Colon (tissue), 2 donors: Measurements from ENCODE around the gene SCMH1.
"Not testable (repeated sequence)": the region's sequence is repeated elsewhere in the genome, so short reads cannot be mapped to it uniquely, and the experiment has no call there.

Experiments
- FAIRE-seq: peaks from 2 replicates; lab custom pipeline; 2012; peaks lifted over from hg19 to GRCh38; lab: Jason Lieb, UNC
- donor health status: control.
- donor health status: control.

SCMH1 gene

DNA sequence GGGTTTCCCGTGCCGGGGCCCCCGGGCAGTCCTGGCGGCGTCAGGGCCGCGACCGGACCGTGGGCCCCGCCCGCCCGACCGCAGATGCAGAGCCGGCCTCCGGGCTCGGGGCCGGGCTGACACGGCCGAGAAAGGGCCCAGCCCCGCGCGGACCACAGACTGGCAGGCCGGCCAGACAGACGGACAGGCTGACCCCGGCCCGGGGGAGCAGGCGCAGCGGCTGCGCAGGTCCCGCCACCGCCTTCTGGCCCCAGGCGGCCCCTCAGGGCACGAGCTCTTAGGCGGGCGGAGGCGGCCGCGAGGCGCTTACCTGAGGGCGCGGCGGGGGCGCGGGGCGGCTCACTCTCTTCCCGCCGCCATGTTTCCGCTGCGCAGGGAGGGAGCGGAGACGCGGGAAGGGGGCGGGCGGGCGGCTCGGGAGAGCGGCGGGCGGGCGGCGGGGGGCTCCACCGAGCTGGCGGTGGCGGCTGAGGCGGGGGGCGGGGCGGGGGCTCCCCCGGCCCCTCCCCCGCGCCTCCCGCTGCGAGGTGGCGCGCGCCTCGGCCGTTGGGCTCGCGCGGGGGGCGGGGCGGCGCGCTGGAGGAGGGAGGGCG lies at the start of gene SCMH1:
Gene SCMH1 (minus strand): TSS at position 558 of the 593 bp plus-strand sequence. CDS start 56,173 bp downstream, outside the sequence.
- FAIRE-seq = no peak

DNA sequence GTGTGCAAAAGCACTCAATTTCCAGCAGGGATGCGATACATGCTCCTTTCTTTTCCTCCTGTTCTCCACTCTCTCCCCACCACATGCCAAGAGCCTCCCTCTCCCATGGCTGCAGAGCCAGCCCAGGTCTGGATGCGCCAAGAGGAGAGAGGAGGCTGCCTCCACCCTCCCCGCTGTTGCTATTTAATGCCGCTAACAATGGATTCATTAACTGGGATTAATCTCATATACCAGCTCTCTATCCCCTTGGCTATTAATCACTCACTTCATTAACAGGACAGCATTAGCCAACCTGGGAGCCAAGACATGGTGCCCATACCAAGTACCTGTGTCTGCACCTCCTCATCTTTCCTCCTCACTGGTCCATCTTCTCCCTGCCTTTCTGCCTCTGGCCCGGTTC lies 49.1 kb upstream of the SCMH1 start:
- FAIRE-seq = no peak

DNA sequence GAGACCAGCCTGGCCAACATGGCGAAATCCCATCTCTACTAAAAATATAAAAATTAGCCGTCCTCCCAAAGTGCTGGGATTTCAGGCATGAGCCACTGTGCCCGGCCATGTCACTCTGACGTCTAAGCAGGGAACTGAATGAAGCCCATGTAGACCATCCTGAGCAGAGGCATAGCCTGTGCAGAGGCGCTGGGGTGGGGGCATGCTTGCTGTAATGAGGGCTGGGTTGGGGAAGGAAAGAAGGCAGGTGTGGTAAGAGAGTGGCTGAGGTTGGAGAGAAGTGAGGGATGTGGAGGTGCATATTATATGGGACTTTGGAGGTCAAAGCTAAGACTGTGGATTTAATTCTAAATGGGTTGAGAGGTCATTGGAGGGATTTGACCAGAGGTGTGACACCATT lies 47.1 kb upstream of the SCMH1 start:
- FAIRE-seq = no peak

DNA sequence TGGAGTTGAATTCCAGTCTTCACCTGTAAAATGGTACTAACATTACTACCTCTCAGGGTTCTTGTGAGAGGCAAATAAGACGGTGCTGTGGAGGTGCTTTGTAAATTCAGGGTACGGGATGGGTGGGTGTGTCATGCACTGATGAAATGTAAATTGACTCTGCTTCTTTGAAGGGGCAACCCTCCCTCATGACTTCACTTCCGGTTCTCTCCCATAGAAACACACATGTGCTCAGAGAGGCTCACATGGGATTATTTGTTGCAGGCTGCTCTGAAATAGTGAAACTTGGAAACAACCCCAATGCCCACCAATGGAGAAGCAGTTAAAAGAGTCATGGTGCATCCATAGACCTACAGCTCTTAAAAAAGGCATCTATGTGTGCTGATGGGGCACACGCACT lies 44.9 kb upstream of the SCMH1 start:
- no peak for FAIRE-seq

DNA sequence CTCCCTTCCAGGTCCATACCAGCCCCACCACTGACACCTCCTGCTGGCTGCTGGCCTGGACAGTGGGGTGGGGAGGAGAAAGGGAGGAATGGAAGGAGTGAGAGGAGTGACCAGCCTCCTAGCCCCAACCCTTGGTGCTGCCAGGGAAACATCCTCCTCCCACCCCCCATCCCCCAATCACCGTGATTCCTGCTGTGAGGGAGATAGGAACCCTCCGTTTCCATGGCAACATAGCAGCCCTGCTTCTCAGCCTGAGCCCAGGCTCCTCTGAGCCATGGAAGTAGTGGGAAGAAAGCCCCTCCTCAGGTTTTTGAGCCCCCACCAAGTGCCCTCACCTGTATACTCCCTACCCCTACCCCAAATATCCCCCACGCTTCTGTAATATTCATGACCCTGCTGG lies 44.4 kb upstream of the SCMH1 start:
- no peak for FAIRE-seq

DNA sequence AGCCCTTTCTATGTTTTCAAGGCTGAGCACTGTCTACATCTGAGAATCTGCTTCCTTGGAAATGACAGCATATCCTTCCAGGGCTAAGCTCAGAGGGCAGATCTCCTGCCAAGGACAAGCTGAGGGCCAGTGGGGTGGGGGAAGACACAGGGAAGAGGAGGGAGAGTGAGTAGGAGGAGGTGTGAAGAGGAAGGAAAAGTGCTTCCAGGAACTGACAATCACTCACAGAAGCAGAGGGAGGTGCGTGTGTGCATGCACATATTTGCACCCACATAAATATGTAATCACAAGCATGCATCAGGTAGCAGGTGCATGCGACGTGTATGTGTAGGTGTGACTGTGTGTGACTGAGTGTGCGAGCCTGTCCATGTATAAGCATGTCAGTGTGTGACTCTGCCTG lies 43.7 kb upstream of the SCMH1 start:
- no peak for FAIRE-seq

DNA sequence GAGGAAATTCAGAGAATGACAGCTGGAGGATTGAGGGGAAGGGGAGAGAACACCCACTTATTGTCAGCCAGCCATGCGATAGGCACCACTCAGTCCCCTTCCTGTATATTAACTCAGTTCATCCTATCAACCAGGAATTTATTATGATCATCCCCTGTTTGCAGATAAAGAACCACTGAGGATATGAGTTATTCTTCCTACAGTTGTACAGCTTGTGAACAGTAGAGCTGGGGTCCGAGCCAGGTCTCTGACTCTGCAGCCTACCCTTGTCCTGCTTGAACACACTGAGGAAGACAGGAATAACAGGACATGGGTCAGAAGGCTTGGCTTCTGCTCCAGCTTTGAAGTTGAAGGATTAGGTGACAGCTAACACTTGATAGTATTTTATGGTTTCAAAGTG lies 42.0 kb upstream of the SCMH1 start:
- FAIRE-seq = no peak

DNA sequence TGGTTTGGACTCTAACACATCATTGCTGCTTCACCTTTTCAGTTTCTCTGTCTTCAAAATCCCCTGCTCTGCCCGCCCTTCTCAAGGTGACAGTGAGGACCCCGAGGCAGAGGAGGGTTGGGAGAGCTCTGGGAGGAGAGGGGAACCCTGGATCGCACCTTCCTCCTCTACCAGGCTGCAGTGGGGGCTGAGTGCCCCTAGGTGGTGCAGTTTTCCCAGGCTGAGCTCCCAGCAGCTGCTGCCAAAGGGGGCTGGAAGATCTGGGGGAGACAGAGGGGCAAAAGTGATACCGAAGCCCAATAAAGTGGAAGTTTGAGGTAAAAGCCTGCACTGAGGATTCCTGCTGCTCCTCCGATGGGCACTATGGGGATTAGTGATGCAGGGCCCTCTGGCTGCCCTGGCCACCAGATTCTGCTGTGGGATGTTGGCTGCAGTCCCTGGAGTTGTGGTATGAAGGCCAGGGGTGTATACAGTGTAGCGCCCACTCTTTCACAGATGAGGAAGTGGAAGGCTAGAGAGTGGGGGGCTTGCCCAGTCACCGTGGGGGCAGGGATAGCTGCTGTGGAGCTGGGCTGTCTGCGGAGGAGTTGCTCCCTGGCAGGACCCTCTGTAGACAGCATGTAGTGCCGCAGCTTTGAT lies 40.7 kb upstream of the SCMH1 start:
- no peak for FAIRE-seq

DNA sequence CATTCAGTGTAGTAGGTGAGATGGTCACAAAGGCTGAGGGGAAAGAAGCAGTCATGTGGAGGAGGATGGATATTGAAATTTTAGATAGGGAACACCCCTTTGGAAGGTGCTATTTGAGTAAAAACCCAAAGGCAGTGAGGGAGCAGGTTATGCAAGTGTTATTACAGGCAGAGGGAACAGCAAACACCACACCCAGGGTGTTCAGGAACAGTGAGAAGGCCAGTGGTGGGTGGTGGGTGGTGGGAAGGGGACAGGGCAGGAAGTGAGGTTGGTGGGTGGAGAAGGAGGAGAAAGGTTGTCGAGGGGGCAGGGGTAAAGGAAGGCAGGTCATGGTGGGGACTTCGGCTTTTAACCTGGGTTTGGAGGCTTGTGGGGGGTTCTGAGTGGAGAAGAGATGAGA lies 39.2 kb upstream of the SCMH1 start:
- FAIRE-seq = no peak

DNA sequence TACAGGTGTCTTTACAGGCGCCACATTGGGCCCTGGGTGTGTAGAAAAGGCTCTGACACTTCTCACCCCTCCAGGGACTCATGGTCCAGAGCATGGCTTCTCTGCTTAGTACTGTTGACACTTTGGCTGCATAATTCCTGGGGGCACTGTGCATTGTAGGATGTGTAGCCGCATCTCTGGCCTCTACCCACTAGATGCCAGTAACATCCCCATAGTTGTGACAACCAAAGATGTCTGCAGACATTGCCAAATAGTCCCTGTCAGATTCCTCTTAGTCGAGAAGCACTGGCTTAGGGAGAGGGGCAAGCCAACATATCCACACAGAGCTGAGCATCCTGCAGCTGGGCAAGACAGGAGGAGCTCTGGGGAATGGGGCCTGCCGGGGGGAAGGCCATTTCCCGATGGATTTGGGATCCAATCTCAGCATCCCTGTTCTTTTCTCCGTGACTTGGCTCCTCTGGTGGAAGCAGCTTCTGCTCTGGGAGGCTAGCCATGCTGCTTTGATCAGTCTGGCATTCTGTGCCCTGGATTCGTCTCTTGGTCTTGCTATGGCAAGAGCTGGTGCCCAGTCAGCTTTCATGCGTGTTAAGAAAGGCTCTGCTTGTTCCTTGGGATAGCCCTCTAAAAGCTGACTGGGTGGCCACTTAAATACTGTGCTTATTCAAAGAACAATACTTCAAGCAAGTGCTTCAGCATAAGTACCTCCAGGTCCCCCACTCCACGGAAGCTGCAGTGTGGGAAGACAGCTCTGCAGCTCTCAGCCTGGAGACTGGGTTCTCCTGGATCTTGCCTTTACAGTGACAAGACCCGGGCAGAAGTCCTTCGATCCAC lies 38.3 kb upstream of the SCMH1 start:
- FAIRE-seq = no peak

DNA sequence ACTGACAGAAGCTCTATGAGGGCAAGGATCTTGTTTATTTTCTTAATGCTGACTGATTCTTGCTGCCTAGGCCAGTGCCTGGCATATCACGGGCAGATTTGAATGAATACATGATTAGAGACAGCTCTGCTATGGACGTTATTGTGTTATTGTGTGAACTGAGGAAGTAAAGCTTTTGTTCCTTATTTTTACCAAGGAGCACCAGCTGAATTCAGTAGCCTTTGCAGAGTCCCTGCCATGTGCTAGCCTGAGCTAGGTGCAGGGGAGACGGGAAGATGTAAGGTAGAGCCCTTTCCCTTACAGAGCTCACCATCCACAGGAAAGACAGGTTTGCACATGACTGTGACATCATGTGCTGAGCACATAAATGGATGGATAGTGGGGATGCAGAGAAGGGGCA lies 36.0 kb upstream of the SCMH1 start:
- no peak for FAIRE-seq

DNA sequence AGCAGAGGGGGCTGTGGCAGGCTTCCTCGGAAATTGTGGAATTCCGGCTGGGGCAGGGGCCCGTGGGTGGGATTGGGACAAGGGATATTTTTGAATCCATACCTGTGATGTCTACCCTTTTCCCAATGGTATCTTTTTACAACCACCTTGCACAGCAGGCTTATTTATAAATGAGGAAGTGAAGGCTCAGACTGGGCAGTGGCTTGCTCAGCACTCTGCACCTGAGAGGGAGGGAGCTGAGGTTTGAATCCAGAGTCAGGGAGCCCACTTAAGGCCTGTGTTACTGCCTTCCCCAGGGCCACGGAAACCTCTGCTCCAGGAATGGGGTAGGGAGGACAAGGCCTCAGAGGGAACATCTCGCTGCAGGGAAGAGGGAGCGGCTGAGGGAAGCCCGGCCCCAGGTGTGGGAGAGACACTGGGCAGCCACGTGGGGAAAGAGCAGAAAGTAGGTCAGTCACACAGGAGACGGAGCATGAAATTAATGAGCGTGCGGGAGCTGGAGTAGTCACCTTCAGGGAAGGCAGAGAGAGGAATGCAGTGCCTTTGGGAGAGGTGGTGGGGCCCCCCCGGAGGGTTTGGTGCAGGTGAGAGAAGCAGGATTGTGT lies 35.4 kb upstream of the SCMH1 start:
- FAIRE-seq = no peak

DNA sequence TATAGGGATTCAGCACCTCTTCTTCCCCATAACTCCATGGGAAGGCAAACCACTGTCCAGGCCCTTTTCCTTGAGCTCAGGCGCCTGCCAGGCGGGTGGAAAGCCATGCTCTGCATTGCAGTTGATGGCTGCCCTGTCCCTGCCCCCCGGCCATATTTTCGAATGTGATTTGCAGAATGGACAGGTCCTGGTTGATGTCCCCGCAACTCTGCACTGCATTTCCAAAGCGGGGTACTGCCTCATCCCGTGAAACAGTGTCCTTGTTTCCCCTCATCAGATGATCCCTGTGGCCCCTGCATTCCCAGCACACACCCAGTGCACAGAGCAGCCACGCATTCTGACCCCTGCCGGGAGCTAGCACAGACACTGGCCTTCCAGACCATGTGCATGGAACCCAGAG lies 33.7 kb upstream of the SCMH1 start:
- no peak for FAIRE-seq

DNA sequence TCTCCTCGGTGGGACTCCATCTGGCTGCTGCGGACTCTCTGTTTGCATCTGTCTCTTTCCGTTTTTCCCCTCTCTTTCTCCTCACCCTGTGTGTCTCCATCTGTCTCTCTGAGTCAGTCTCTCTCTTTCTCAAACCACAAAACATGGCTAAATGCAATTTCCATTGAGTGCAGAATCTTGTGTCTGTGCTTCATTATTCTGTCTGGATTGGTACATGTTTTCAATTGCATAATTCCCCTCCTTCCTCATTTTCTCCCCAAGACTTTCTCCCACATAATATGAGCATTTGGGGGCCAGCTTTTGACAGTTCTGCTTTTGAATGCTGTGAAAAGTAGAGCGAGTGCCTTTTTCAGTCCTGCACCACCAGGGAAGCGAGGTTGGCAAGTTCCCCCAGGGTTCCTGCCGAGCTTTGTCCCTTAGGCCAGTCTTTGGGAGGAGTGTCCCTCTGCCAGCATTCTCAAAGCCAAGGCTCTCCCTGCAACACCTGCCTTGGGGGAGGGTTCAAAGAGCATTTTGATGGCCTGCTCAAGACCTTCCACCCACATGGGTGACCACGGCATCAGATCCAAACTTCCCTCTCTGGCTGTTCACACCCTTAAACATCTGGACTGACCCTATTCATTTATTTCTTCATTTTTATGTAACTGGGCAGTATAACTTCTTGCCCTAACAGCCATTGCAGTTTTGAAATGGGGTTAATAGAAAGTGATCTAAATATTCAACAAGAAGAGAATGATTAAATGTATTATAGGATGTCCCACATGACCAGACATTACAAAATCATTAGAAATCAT lies 32.8 kb upstream of the SCMH1 start:
- FAIRE-seq = no peak

DNA sequence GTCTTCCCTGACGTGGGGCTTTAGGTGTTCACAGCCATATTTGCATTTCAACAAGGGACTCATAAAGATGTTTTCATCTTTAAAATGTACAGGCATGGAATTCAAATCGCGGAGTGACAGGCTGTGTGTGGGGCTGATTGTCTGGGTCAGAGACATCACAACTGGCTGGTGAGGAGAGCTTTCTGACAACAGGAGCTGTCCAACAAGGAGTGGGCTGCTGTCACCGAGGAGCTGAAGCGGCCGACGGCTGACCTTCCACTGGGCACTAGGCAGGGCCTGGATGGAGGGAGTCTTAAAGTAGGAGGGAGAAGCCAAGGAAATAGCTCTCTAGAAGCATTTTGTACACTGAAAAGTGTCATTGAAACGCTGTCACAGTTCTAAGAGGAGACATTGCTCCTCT lies 30.5 kb upstream of the SCMH1 start:
- FAIRE-seq = no peak

DNA sequence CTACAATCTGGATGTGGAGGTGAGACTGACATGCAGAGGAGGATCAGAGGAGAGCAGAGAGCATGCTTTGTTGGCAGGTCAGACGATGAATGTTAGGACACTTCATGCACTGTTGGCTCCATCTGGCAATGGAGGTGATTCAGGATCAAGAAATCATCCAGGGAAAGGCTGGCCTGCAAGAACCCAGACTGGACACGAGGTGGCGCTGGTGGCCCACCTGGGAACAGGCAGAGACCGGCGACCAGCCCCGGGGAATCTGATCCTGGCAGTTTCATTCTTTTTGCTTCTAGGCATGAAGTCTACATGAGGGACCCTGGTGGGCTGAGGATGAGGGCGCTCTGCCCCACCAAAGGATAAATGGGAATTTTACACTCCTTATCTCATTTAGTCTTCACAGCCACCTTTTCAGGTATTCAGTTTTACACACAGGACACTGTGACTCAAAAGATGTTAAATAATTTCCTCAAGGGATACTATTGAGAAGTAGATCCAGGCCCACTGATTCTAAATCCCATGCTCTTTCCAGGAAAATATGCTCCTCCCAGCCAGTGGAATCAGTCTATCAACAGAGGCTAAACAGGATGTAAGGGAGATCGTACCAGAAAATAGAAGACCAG lies 26.2 kb upstream of the SCMH1 start:
- FAIRE-seq = no peak

DNA sequence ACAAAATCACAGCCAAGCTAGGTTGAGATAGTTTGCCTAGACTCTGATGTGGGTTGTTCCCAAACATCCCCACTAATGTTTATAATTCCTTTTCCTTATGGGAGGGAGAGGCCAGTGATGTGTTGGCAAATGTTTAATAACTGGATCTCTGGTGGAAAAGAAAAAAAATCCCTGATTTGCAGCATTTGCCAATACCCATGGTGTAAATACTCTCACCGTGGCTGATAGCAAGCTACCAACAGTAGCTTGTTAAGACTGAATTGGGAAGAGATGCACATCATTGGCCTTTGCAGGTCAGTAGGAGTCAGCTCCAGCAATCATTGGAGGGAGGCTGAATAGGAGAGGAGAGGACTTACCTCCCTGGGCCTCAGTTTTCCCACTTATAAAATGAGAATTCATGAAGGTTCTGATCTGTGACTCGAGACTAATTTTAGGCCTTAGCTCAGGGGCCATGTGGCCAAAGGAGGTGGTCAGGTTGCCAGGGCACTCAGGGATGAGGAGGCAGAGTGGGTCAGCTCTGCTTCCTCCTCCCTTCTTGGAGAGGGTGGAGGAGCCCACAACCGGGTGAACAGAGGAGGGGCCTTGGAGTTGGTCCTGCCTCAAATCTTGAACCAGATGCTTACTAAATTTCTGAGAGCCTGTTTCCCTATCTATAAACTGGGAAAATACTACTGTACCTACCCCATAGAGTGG lies 20.0 kb upstream of the SCMH1 start:
- no peak for FAIRE-seq

DNA sequence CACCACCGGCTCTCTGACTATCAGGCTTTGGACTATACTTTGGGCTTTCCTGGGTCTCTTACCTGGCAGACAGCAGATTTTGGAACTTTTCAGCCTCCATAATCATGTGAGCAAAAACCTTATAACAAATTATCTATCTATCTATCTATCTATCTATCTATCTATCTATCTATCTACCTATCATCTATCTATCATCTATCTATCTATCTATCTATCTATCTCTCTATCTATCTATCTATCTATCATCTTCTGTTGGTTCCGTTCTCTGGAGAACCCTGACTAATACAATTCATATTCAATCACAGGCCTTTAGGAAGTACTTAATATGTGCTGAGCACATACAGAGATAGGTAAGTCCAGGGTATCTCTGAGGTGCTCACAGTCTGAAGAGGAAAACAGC lies 18.7 kb upstream of the SCMH1 start:
- no peak for FAIRE-seq

DNA sequence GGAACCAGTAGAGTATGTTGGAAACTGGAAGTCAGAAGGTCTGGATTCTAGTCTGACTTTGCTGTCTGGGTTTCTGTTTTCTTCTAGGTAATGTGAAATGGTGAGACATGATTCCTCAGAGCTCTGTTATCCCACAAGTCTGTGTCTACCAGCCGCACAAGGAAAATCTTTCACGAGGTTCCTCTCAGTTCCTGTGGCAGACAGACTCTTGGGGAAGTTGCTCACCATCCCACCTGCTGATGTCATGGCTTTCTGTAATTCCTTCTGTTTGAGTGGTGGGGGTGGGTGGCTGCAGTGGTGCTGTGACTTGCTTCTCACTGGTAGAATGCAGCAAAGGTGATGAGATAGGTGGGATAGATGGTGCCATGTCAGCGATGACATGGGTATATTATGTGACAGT lies 17.1 kb upstream of the SCMH1 start:
- no peak for FAIRE-seq

DNA sequence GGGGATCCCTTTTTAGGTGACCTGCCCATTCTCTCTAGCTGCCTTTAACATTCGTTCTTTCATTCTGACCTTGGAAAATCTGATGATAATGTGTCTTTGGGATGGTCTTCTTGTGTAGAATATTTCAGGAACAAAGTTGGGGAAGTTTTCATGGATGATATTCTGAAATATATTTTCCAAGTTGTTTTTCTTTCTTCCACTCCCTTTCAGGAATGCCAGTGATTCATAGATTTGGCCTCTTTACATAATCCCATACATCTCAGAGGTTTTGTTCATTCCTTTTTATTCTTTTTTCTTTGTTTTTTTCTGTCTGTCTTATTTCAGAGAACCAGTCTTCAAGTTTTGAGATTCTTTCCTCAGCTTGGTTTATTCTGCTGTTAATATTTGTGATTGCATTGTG lies 13.9 kb upstream of the SCMH1 start:
- no peak for FAIRE-seq

DNA sequence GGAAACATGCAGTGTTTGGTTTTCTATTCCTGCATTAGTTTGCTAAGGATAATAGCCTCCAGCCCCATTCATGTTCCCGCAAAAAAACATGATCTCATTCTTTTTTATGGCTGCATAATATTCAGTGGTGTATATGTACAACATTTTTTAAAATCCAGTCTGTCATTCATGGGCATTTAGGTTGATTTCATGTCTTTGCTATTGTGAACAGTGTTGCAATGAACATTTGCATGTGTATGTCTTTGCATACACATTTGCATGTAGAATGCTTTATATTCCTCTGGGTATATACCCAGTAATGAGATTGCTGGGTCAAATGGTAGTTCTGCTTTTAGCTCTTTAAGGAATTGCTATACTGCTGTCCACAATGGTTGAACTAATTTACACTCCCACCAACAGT lies 9.0 kb upstream of the SCMH1 start:
- not testable (repeated sequence) for FAIRE-seq
